CD4-positive, alpha-beta T cell (primary cell): Measurements from ENCODE around the gene WIPI1. TPM values are rescaled to one million over a fixed set of nuclear protein-coding genes. Genes with fewer than 3 reads are reported as not detected.

ENCODE experiments used
- ATAC-seq: fragments of 200-7000 bp; cut with Tn5 transposase; one replicate; pipeline ENCODE4 v1.10.0; 2022; ENCODE audit warnings: mild to moderate bottlenecking; ENCODE audit not compliant: poor library complexity
- CTCF ChIA-PET: fragments of 350-600 bp; sonication (Branson Sonifier 250); formaldehyde crosslinking; loops from one replicate; lab custom pipeline; 2021; ENCODE audit warnings: antibody characterized with exemption, inconsistent platforms; lab: Charles Lee
- POLR2A ChIA-PET: fragments of 350-600 bp; sonication (Branson Sonifier 250); formaldehyde crosslinking; loops from one replicate; lab custom pipeline; 2021; ENCODE audit warnings: antibody characterized with exemption, inconsistent platforms; lab: Charles Lee
- DNase-seq, 14 experiments: peaks; one replicate each; pipeline ENCODE4 v3.0.0-alpha.2; 2013 to 2020; ENCODE audit warnings: mixed read lengths in 2 of 14
- H3K27ac ChIP-seq, 2 donors: one replicate each; pipeline versions ENCODE4 v1.5.1 to v1.7.0; 2013; ENCODE audit warnings: low read length in 2 of 2, low read depth in 1 of 2, mild to moderate bottlenecking in 1 of 2
- H3K27me3 ChIP-seq, 2 experiments: 1 replicate in 1 of 2; 2 replicates in 1 of 2; pipeline versions ENCODE4 v1.6.1 to v1.7.0; 2013; ENCODE audit warnings: low read length in 2 of 2, control low read depth in 1 of 2, mild to moderate bottlenecking in 1 of 2, moderate library complexity in 1 of 2; ENCODE audit not compliant: insufficient read depth in 2 of 2, control insufficient read depth in 1 of 2
- H3K36me3 ChIP-seq: one replicate; pipeline ENCODE4 v1.6.1; 2013; ENCODE audit warnings: low read length, control low read depth; ENCODE audit not compliant: insufficient read depth
- H3K4me1 ChIP-seq: one replicate; pipeline ENCODE4 v1.6.1; 2013; ENCODE audit warnings: low read length, control low read depth; ENCODE audit not compliant: insufficient read depth
- H3K4me3 ChIP-seq: one replicate; pipeline ENCODE4 v1.5.1; 2013; ENCODE audit warnings: mild to moderate bottlenecking, low read length, moderate library complexity
- H3K9me3 ChIP-seq, 2 experiments: 1 replicate in 1 of 2; 2 replicates in 1 of 2; pipeline versions ENCODE4 v1.6.1 to v1.7.0; 2013; ENCODE audit warnings: low read length in 2 of 2, mild to moderate bottlenecking in 2 of 2, control low read depth in 1 of 2, moderate library complexity in 1 of 2; ENCODE audit not compliant: control insufficient read depth in 1 of 2, insufficient read depth in 1 of 2
- H3K27ac Mint-ChIP-seq: one replicate; pipeline ENCODE4 v1.8.0; 2020; ENCODE audit warnings: mixed read lengths
- H3K27me3 Mint-ChIP-seq: one replicate; pipeline ENCODE4 v1.8.0; 2021; ENCODE audit warnings: mixed read lengths
- H3K36me3 Mint-ChIP-seq: one replicate; pipeline ENCODE4 v1.8.0; 2021; ENCODE audit warnings: low read depth, mixed read lengths
- H3K4me1 Mint-ChIP-seq: one replicate; pipeline ENCODE4 v1.8.0; 2021; ENCODE audit warnings: low read depth, mixed read lengths
- H3K4me3 Mint-ChIP-seq: one replicate; pipeline ENCODE4 v1.8.0; 2020; ENCODE audit warnings: mild to moderate bottlenecking, mixed read lengths
- H3K9me3 Mint-ChIP-seq: one replicate; pipeline ENCODE4 v1.8.0; 2020; ENCODE audit warnings: mixed read lengths
- CTCF ChIP-seq: fragments of 200-600 bp; IDR thresholded peaks from one replicate; pipeline ENCODE4 v1.8.0; 2022; ENCODE audit warnings: antibody characterized with exemption, mild to moderate bottlenecking
- intact Hi-C, 2 experiments: fragments of 100-400 bp; cut with DNase I in 1 of 2; cut with micrococcal nuclease in 1 of 2; formaldehyde crosslinking; loops; one replicate each; pipeline versions ENCODE4 v1.15.1 to v1.9.0; 2023 to 2025; cut with DNase I, micrococcal nuclease
- total RNA-seq, 174 experiments: library from RNA in 2 of 174; stranded (reverse) in 2 of 174; gene quantifications; one replicate each; pipeline ENCODE4 v1.2.3 and lab custom pipeline; 2021 to 2026

The WIPI1 gene
- total RNA-seq, 2 experiments from 2014 or later, result 2.0 to 2.6 TPM

GRCh38 chr17:68489919-68490318 is 32.6 kb upstream of the WIPI1 start:
- intact Hi-C loops, result no loop called here
- no peaks in the 10 kb centered on the region for H3K36me3 Mint-ChIP-seq
- H3K4me3 Mint-ChIP-seq, result no peak overlapping the region
- DNase-seq (no peak), ATAC-seq (no peak)
- H3K4me3 ChIP-seq, result no peak overlapping the region
- POLR2A ChIA-PET, result no interaction called here
- no peaks in the 10 kb centered on the region for H3K9me3 ChIP-seq
- no peak for TF ChIP-seq CTCF
- H3K27me3 Mint-ChIP-seq, result peaks cover 13% of the 10 kb centered on the region
- H3K9me3 Mint-ChIP-seq, result no peaks in the 10 kb centered on the region
- H3K27ac Mint-ChIP-seq, result no peak overlapping the region
- H3K4me1 Mint-ChIP-seq, result peaks cover 14% of the 10 kb centered on the region
- no peaks in the 10 kb centered on the region for H3K27me3 ChIP-seq
- H3K4me1 ChIP-seq, result peaks cover 18% of the 10 kb centered on the region
- CTCF ChIA-PET, result no interaction called here
- H3K27ac ChIP-seq, result no peak overlapping the region
- H3K36me3 ChIP-seq, result no peaks in the 10 kb centered on the region

DNA sequence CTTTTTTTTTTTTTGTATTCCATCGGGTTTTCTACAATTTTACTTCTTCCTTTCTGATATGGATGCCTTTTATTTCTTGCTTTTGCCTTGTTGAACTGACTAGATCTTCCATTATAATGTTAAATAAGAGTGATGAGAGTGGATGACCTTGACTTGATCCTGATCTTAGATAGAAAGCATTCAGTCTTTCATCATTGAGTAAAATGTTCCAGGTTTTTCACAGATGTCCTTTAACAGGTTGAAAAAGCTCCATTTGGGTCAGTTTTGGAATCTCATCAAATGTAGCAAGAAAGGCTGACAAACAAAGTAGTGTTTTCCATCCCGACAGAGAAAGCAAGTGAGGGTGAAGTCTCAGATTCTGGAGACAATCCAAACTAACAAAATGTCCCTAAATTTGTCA is 27.2 kb upstream of the WIPI1 start:
- no peak for TF ChIP-seq CTCF
- CTCF ChIA-PET, result no interaction called here
- H3K4me3 ChIP-seq, result no peak overlapping the region
- Mint-ChIP-seq H3K9me3 (no peaks in the 10 kb centered on the region), H3K4me1 (peaks cover 14% of the 10 kb centered on the region), H3K36me3 (no peaks in the 10 kb centered on the region), H3K27me3 (peaks cover 19% of the 10 kb centered on the region), H3K27ac (no peak overlapping the region), H3K4me3 (no peak overlapping the region)
- POLR2A ChIA-PET, result interaction anchor here (0.6 kb wide), 1 partner anchor 22 kb away, joined by 3 read pairs; no protein-coding TSS in a partner anchor
- no peak overlapping the region for H3K27ac ChIP-seq
- H3K27me3 ChIP-seq, result no peaks in the 10 kb centered on the region
- H3K4me1 ChIP-seq, result peaks cover 18% of the 10 kb centered on the region
- intact Hi-C loops, result no loop called here
- H3K9me3 ChIP-seq, result no peaks in the 10 kb centered on the region
- DNase-seq (no peak), ATAC-seq (no peak)
- no peaks in the 10 kb centered on the region for H3K36me3 ChIP-seq

GRCh38 chr17:68482576-68483041 is 25.3 kb upstream of the WIPI1 start:
- no peak overlapping the region for H3K4me3 ChIP-seq
- Mint-ChIP-seq H3K4me1 (peaks cover 6% of the 10 kb centered on the region), H3K36me3 (no peaks in the 10 kb centered on the region), H3K27me3 (peaks cover 19% of the 10 kb centered on the region), H3K27ac (no peak overlapping the region), H3K4me3 (no peak overlapping the region), H3K9me3 (no peaks in the 10 kb centered on the region)
- ChIA-PET CTCF (no interaction called here), POLR2A (interaction anchor here (0.6 kb wide), 1 partner anchor 238 kb away, joined by 3 read pairs; no protein-coding TSS in a partner anchor)
- ATAC-seq (no peak), DNase-seq (no peak)
- peaks cover 7% of the 10 kb centered on the region for H3K4me1 ChIP-seq
- H3K27ac ChIP-seq, result no peak overlapping the region
- TF ChIP-seq CTCF, result no peak
- intact Hi-C loops, result no loop called here
- H3K27me3 ChIP-seq, result no peaks in the 10 kb centered on the region
- H3K36me3 ChIP-seq, result no peaks in the 10 kb centered on the region
- no peaks in the 10 kb centered on the region for H3K9me3 ChIP-seq
